GM18502 (cell line): Measurements from ENCODE around the gene THEM5.
"Not testable (repeated sequence)": the region's sequence is repeated elsewhere in the genome, so short reads cannot be mapped to it uniquely, and the experiment has no call there.

Source experiments
- ATAC-seq: cut with Tn5 transposase; IDR thresholded peaks from one replicate; pipeline ENCODE4 v1.9.1; 2021; ENCODE audit warnings: mild to moderate bottlenecking; ENCODE audit not compliant: unreplicated experiment, poor library complexity

The THEM5 gene

DNA sequence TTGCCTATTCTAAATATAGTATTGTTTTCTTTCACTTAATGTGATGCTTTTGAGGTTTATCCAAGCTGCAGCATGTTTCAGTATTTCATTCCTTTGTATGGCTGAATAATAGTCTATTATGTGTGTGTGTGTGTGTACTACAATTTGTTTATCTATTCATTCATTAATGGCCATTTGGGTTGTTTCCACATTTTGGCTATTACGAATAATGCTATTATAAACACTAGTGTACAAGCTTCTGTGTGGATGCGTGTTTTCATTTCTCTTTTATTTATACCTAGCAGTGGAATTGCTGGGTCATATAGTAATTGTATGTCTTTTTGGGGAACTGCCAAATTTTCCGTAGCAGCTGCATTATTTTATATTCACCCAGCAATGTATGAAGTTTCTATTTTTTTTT is 15.0 kb upstream of the THEM5 start:
- no peak for ATAC-seq

DNA sequence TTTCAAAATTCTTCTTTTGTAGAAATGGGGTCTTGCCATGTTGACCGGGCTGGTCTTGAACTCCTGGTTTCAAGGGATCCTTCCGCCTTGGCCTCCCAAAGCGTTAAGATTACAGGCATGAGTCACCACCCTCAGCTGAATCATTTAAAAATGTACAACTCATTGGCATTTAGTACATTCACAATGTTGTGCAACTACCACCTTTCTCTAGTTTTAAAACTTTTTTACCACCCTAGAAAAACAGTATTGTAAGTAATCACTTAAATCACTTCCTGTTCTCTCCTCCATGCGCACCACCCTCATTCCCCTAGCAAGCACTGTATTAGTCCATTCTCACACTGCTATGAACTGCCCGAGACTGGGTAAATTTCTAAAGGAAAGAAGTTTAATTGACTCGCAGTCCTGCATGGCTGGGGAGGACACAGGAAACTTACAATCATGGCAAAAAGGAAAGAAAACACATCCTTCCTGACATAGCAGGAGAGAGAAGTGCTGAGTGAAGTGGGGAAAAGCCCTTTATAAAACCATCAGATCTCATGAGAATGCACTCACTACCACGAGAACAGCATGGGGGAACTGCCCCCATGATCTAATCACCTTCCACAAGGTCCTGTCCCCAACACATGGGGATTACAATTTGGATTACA is 14.4 kb upstream of the THEM5 start:
- no peak for ATAC-seq

DNA sequence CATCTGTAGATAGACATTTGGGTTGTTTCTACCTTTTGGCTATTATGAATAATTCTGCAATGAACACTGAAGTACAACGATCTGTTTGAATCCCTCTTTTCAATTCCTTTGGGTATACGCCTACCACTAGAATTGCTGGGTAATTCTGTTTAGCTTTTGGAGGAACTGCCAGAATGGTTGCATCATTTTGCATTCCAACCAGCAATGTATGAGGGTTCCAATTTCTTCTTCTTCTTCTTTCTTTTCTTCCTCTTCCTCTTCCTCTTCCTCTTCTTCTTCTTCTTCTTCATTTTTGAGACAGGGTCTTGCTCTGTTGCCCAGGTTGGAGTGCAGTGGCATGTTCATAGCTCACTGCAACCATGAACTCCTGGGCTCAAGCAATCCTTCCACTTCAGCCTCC is 13.8 kb upstream of the THEM5 start:
- no peak for ATAC-seq

DNA sequence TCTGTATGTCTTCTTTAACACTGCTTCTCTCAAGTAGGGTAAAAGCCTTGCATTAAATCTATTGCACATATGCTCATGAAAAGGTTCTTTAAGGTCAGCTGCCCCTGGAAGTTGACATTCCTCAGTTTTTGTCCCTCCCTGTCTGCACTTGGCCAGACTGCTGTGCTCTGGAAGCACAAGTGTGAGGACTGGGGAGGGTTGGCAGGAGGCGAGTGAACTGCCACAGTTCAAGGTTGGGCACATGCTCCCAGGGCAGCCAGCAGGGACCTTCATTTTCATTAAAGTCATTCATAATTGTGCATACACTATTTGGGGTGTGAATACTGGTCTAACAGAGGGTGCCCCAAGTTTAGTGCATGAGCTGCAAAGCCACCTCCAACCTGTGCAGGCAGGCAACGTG is 10.9 kb upstream of the THEM5 start:
- ATAC-seq: no peak

DNA sequence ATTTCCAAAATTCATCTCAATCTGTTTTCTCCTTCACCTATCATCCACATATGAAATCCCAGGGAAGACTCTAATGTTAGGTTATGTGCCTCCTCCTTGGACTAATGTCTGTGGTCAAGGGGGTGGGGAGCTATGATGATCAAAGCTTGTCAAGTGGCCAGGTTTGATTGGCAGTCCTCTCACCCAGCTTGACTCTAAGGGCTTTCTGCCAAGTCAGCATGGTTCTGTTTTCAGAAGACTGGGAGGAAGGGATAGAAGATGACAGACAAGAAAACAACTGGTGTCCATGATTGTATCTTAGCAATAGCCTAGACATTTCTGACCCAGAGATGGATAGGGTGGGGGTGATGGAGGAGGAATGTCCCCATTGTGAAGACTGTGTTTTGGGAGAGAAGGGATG is 9.1 kb upstream of the THEM5 start:
- ATAC-seq: no peak

DNA sequence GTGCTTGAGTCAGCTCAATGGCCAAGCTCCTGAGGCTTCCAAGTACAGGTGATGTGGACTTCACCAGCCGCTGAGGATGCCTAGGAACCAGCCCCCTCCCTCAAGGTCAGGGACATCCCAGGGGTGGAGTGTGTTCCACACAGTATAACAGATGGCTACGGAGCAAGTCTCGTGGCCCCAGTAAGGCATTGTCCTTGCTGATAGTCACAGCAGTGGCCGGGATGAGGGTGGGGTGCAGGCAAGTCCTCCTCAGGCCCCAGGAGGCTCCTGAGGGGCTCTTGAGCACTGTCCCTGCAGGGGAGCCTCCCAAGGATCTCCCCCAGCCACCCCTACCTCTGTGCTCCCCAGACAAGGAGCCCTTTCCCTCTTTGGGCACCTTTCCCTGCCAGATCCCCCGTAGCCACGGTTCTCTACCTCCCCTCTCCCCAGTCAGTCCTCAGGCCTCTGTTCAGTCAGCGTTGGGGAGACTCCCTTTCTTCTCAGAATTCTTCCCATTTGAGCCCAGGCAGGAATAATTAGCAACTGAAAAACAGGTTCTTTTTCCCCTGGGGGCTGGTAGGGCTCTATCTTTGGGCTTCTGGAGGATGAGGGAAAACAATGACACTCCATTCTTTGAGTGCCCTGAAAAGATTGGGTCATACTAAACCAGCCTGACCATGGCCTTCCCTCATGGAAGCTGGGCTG is 7.1 kb upstream of the THEM5 start:
- ATAC-seq: no peak

DNA sequence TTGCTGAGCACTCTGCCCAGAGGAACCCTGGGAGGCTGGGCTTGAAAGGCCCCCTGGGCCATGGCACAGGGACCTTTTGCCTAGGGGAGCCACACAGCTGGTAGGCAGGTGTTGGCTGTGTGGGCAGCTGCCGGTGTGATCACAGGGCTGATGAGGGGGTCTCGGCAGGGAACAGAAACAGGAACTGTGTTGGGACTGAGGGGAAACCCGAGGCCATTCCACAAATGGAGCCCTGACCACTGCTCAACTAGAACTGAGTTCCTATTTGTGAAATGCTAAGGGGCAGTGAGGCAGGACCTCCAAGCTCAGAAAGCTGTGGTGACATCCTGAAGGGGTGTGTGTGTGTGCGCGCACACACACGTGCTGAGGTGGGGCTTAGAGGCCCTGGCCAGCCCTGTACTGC is 6.4 kb upstream of the THEM5 start:
- no peak for ATAC-seq

DNA sequence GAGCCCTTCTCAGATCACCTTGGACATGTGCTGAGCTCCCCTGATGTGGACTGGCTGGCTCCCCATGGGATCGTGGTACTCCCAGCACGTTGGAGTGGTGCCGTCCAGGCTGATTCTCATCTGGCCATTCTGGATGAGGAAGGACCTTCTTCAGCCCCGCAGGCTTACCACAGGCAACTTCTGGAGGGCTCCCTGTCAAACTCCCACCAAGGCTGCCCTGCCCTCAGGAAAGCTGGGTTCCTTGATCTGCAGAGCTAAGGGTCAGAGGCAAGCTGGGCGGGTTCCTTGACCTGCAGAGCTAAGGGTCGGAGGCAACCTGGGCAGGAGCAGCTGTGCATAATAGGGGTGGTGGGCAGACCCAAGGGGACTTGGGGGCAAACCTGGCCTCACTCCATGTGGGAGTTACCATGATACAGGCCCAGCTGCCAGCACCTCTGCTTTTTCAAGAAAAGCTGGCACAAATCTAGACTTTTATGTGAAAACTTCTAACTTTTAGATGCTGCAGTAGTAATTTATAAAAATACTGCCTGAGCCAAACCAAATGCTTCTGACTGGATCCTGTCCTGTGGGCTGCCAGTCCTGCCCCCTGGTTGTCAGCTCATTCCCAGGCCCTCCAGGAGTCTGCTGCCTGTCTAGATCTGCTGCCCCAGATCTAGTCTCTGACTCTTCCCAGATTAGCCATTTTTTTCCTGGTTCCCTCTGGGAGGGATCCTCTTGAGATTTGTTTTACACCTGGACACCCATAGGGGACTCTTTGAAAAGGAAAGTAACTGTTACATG is 5.6 kb upstream of the THEM5 start:
- ATAC-seq: no peak

DNA sequence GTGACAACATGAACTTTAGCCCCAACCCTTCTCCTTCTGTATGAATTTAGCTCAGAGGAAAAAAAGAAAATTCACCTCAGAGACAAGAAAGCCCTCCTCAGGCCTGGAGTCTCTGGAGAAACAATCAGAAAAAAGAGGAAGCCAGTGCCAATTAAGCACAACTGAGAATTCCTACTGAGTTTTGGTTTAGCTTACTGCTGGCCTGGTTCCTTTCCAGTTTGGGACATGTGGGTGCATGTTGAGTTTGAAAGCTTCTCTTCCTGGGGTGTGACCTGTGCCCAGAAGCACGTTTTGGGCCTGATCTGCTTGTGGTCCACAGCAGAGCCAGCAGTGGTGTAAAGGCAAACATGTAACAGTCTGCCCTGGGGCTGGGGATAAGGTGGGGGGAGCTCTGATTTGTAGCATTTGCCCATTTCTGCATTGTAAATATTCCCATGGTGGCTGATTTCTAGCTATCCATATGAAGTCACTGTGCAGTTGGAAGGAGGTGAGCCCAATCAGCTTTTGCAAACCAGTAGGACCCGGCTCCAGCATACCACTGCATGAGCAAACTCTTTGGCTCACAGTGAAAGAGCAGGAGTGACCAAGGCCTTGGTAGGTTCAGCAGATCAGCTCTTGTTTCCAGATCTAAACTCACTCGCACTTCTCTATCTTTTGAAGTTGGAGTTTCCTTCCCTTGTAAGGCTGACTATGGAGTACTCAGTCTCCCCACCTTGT is 4.7 kb upstream of the THEM5 start:
- no peak for ATAC-seq

DNA sequence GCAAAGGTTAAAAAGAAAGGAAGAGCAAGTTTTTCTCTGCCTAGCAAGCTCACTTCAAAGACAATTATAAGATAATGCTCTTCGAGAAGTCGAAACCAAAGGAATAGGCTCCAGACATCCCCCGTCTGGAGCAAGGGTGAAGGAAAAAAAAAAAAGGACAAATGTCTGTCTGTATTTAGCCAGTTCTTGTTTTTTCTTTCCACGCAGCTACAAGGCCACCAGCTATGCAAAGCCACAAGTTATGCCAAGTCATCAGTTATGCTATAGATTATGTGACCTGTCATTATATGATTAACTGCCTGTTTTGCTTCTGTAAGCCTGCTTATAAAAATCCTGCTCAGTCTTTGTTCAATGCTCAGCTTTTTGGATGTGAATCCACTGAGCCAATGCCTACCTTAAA is 2.4 kb upstream of the THEM5 start:
- no peak for ATAC-seq

DNA sequence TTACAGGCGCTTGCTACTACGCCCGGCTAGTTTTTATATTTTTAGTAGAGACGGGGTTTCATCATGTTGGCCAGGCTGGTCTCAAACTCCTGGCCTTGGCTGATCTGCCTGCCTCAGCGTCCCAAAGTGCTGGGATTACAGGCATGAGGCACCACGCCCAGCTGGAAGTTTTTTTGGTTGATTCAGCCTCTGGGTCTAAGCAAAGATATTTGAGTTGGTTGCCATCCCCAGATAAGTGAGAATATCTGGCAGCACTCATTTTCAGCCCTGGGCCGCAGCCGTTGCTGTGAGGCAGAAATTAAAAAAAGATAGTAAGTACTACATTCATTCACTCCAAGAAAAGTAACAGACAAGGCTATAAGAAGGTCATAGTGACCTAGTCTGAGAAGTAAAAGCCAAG is 2.0 kb upstream of the THEM5 start:
- ATAC-seq: not testable (repeated sequence)

DNA sequence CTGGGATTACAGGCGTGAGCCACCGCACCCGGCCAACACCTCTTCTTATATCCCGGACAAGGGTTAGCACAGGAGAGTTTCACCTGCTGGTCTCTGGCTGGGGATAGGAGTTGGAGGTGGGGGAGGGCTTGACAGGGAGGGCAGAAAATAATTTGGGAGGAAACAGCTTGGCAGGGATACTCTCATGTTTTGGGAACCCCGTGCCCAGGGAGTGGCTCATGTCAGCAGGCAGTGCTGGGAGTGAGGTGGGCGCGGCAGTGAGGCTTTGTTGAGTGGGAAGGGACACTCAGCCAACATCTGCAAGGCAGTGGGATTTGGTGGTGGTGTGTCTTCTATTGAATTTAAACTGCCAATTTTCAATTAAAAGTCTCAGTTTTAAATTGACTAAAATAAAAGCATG is 1.1 kb upstream of the THEM5 start:
- no peak for ATAC-seq

DNA sequence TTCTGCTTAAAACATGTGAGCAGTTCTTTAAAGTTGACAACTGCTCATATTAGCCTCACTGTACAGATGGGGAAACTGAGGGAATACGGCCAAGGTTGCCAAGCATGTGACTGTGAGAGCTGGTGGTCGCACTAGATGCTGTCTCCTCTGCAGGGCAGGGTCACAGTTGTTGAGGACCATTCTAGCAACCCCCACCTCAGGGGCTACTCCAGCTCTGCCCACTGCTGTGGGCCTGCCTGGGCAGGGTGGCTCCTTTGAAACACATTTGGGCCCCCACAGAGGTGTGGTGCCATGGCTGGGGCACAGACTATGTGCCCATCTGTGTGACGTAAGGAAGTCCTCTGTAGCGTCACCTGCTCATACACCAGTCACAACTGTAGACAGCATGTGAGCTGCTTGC is 779 bp downstream of the THEM5 start:
- ATAC-seq: no peak

DNA sequence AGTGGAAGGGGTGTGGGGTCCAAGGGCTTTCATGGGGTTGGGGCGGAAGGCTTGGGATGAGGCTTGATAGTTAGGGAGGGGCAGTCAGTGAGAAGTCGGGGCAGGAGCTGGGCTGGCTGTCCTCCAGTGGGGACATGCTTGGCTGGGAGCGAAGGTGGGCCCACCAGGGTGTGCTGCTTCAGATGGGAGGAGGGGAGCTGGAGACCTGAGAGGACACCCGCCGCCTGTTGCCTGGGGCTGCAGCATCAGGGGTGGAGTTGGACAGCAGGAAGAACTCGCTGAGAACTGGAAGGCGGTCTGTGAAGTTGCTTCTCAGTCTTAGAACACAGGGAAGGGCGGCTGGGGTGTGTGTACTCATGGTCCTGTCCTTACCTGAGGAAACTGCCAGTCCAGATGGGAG is 1.6 kb downstream of the THEM5 start:
- no peak for ATAC-seq

DNA sequence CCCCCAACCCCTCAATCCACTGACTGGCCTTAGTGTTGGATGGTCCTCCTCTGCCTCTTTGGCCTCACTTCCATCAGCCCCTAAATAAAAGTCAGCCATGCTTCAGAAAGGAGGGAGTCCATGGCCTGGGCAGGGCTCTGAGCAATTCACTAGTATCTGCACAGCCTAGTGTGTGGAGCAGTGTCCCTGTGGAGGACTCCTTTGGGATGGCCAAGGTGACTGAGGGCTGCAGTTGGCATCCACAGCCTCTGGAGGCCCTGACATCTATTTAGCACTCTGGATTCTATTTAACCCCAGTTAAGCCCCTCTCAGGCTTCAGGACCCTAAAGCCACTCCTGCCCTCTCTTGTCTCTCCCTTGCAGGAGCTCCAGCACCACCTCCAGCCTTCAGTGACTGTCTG is 3.6 kb downstream of the THEM5 start:
- ATAC-seq: no peak

DNA sequence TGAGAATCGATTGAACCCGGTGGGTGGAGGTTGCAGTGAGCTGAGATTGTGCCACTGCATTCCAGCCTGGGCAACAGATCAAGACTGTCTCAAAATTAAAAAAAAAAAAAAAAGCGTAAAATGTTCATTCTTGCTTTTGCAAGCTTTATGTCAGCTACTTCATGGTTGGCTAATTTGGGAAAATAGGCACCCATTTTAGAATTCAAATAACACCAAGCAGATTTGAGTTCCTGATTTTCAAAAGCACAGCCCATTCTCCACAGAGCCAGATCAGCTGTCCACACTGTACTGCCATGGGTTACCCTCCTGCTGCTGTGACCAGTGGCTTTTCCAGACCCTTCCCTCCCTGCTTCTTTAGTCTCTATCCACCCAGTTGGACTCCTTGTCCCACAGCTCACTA is 4.4 kb downstream of the THEM5 start:
- no peak for ATAC-seq

DNA sequence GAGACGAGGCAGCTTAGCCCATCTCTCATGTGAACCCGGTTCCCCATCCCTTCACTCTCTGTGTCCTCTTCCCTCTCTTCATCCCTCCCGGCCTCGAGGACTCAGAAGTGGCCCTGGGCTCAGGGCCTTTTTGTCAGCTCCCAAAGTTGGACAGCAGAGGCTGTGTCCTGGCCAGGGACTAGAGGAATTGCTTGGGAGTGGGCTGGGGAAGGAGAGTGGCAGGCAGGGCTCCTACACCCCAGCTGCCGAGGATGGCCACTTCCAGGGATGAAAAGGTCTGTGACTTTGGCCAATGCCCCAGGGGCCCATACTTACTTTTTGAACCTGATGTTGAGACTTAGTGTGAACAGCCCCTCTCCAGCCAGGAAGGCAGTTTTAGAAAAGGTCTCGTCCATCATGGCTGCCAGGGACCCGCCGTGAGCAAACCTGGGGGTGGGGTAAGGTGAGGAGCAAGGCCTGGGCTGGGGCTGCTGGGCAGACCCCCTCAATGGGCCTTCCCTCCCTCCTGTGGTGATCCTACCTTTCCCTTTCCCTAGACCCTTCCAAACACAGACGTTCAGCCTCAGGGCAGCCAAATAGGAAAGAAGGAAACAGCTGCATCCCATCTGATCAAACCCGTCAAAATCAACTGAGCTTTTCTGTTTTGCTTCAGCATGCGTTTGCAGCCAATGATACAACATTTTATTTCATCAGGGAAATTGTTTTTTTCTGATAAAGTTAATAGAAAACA is 5.5 kb downstream of the THEM5 start:
- no peak for ATAC-seq

DNA sequence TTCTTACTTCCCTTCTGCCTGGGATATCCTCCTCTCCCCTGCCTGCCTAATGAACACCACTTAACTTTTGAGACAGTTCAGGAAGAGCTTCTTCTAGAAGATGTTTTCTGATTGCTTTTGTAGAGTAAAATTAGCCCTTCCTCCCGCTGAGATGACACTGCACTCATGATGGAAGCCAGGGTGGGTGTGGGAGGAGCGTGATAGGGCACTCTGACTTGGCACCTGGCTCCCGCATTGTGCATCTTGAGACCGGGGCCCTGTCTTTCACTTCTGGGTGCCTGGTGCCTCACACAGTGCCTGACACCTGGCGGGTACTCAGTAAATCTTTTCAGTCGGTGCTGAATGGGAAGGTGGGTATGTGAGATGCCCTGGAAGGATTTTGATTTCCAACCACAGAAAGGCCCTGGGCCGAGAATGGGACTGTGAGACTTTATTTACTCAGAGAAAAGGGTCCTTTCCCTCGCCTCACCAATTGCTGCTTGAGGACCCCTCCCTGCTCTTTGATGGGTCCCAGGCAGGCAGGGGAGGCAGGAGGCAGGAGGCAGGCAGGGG is 6.8 kb downstream of the THEM5 start:
- no peak for ATAC-seq

DNA sequence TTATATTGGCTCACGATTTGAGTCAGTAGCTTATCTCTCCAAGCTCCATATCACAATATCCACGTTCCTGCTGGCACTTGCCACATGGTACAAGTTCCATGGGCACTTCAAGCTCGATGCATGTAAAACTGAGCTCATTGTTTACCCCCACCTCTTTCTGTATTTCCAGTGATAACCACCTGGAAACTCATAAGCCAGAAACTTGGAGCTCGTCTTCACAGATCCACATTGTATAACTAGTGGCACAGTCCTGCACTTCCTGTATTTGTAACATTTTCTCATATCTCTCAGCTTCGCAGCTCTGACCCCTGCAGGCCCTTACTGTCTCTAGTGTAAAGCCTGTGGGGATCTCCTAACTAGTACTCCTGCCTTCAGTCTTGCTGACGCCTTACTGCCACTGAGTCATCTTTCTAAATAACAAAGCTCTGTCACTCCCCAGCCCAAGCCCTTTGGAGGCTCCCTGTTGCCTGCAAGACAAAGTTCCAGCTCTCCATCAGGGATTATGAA is 7.4 kb downstream of the THEM5 start:
- ATAC-seq: no peak

DNA sequence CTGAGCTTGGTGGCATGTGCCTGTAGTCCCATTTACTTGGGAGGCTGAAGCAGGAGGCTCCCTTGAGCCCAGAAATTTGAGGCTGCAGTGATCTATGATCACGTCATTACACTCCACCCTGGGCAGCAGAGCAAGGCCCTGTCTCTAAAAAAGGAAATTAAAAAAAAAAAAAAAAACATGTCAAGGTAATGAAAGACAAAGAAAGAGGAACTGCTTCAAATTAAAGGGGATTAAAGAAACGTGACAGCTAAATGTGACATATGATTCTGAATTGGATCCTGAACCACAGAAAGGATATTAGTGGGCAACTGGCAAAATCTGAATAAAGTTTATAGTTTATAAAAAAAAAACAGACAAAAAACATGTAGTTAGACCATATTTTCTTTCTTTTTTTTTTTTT is 10.1 kb downstream of the THEM5 start:
- ATAC-seq: no peak
